Left colon (tissue), 2 donors: ENCODE measurements around the gene LIPJ. TPM values are rescaled to one million over a fixed set of nuclear protein-coding genes. Genes with fewer than 3 reads are reported as not detected.

ENCODE experiments used
- total RNA-seq, 2 donors: library from RNA; stranded (reverse); fragmentation: NEBNext Ultra II Directional; extraction: Animal tissue kit (Norgen Biotek cat#: 25700); gene quantifications; one replicate each; pipeline ENCODE4 v1.2.1, GENCODE V29; 2021
- donor health status: DM: no; HTN: no; CAD: no.
- donor health status: DM: yes; HTN: yes; CAD: no.

The LIPJ gene
- total RNA-seq, 2 donors from 2014 or later: 0.14 to 0.15 TPM

Other genes with a start within 250 kb of the LIPJ start
- gene RNLS, start 3.4 kb upstream of the LIPJ start, total RNA-seq: 10 to 100 TPM; 15.0 to 18.6 TPM
- gene LIPF, start 77.7 kb downstream of the LIPJ start, total RNA-seq: not detected
- gene LIPK, start 119.5 kb downstream of the LIPJ start, total RNA-seq: not detected
- not detected for gene LIPN, start 173.3 kb downstream of the LIPJ start, total RNA-seq
- gene LIPM, start 216.0 kb downstream of the LIPJ start, total RNA-seq: not detected